ENCODE measurements around the gene EPHB1. TPM values are rescaled to one million over a fixed set of nuclear protein-coding genes. Genes with fewer than 3 reads are reported as not detected.
"Not testable (repeated sequence)": the region's sequence is repeated elsewhere in the genome, so short reads cannot be mapped to it uniquely, and the experiment has no call there.

Gene EPHB1
- total RNA-seq, 4 donors from 2014 or later, result 0.74 to 2.2 (median 1.1) TPM

DNA sequence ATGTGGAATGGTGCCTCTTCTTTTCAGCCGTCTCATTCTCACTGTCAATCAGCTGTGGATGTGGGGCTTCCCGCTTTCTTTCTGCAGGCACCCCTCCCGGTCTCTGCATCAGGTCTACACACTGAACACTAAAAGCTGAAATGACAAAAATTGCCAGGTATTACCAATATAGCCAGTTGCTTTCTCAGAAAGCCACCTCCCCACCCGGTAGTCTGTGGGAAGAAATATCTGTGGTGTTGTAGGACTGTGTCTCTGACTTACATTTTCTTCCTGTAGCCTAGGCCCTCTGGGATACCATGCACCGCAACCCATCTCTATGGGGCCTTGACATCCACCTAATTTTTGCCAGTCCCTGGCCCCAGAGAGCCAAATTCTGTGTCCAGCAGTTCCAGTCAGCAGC, 19.2 kb upstream of the EPHB1 start:
- no peak for ATAC-seq (ENCODE audit: low FRiP score)

GRCh38 chr3:134776518-134776917, 18.5 kb upstream of the EPHB1 start:
- no peak for DNase-seq (ENCODE audit: low spot score)
- no peak for ATAC-seq (ENCODE audit: low FRiP score)
- no peak for TF ChIP-seq CTCF (IDR thresholded peaks at IDR 0.05)

More for the DNA sequence above, 19.2 kb upstream of the EPHB1 start:
- no peak for TF ChIP-seq CTCF (IDR thresholded peaks at IDR 0.05)
- DNase-seq (ENCODE audit: low spot score), result no peak

DNA sequence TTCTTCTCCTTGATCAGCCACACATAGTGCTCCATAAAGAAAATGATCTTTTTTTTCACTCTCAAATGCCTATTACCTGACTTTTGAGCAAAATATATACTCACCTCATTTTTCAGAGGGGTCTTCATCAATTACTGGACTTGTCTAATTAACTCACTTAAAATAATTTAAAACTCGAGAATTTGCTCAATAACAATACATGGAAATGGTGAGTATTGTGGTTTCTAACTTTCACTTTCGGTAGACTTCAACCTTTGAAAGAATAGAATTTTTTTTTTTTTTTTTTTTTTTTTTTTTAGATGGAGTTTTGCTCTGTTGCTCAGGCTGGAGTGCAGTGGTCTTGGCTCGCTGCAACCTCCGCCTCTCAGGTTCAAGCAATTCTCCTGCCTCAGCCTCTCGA, 17.7 kb upstream of the EPHB1 start:
- ATAC-seq (ENCODE audit: low FRiP score), result no peak
- DNase-seq (ENCODE audit: low spot score), result no peak
- no peak for TF ChIP-seq CTCF (IDR thresholded peaks at IDR 0.05)

DNA sequence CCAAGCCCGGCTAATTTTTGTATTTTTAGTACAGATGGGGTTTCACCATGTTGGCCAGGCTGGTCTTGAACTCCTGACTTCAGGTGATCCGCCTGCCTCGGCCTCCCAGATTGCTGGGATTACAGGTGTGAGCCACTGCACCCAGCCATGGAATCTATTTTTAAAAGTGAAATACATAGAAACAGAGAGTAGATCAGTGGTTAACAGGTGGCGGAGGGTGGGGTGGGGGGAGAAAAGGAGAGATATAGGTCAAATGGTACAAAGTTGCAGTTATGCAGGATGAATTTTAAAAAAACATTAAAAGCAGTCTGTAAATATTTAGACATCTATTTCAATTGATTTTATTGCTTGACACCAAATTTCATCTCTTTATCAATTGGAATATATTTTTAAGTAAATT, 6.8 kb upstream of the EPHB1 start:
- ATAC-seq (ENCODE audit: low FRiP score); DNase-seq (ENCODE audit: low spot score): not testable (repeated sequence)

- ATAC-seq (ENCODE audit: low FRiP score) (no peak), DNase-seq (ENCODE audit: low spot score) (no peak)
- TF ChIP-seq CTCF (IDR thresholded peaks at IDR 0.05), result no peak
Measured at GRCh38 chr3:134790065-134790464, 5.0 kb upstream of the EPHB1 start.

- DNase-seq (ENCODE audit: low spot score) (no peak), ATAC-seq (ENCODE audit: low FRiP score) (no peak)
- no peak for TF ChIP-seq CTCF (IDR thresholded peaks at IDR 0.05)
Measured at GRCh38 chr3:134791992-134792391, 3.1 kb upstream of the EPHB1 start.

DNA sequence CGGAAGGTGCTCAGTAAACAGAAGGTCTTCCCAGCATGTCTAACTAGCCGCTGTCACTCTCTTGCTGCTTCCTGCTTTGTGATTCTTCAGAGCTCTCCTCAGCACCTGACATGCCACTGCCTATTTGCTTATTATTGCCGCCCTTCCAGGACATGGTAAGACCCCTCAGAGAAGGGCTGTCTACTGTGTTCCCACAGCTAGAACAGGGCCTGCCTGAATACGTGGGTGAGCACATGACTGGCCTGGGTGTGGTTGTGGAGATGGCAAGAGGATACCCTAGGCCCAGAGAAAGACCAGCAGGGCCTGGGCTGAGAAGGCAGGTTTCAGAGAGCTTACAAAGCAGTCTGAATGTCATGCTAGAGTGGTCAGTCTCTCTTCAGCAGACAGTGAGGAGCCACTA, 2.4 kb upstream of the EPHB1 start:
- DNase-seq (ENCODE audit: low spot score) (no peak), ATAC-seq (ENCODE audit: low FRiP score) (no peak)
- no peak for TF ChIP-seq CTCF (IDR thresholded peaks at IDR 0.05)

DNA sequence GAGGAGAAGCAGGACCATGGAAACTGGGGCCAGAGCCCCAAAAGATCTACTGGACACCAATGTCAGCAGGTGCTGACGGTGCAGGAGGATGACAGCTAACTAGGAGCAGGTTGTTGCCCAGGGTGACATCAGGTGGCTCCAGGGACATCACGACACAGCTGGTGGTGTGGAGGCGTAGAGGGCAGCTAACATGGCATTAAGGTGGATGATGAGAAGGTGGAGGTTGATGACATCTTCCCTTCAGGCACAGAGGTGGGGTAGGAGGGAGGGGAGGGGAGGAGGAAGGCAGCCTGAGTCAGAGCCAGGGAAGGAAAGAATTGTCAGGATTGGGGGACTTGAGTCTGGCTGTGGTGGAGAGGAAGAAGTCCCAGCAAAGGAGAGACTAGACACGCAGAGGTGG, 1.5 kb upstream of the EPHB1 start:
- TF ChIP-seq CTCF (IDR thresholded peaks at IDR 0.05), result no peak
- no peak for DNase-seq (ENCODE audit: low spot score)
- no peak for ATAC-seq (ENCODE audit: low FRiP score)

All from omental fat pad (tissue), 4 donors.